ENCODE results near the gene CDH2.
A peak's percentile ranks its signal among the peaks of the same experiment; 100 is the strongest.

CDH2 gene

GRCh38 chr18:28079883-28080282 lies 97.0 kb downstream of the CDH2 start:
- no peak for DNase-seq

- DNase-seq, result no peak
These were observed 98.1 kb downstream of the CDH2 start for GRCh38 chr18:28078849-28079248.

GRCh38 chr18:28078298-28078697 lies 98.6 kb downstream of the CDH2 start:
- DNase-seq, result no peak

GRCh38 chr18:28075501-28075900 lies 101.4 kb downstream of the CDH2 start:
- no peak for DNase-seq

- DNase-seq, result no peak
These were observed 102.9 kb downstream of the CDH2 start for GRCh38 chr18:28074076-28074475.

GRCh38 chr18:28073658-28074057 lies 103.3 kb downstream of the CDH2 start:
- DNase-seq, result no peak

GRCh38 chr18:28071199-28071598 lies 105.7 kb downstream of the CDH2 start:
- no peak for DNase-seq

- no peak for DNase-seq
These were observed 108.7 kb downstream of the CDH2 start for GRCh38 chr18:28068207-28068606.

GRCh38 chr18:28067346-28067745 lies 109.6 kb downstream of the CDH2 start:
- no peak for DNase-seq

- DNase-seq, result no peak
These were observed 111.1 kb downstream of the CDH2 start for GRCh38 chr18:28065793-28066186.

GRCh38 chr18:28065031-28065792 lies 111.7 kb downstream of the CDH2 start:
- no peak for DNase-seq

- DNase-seq, result no peak
These were observed 113.0 kb downstream of the CDH2 start for GRCh38 chr18:28063926-28064325.

- DNase-seq, result no peak
These were observed 113.6 kb downstream of the CDH2 start for GRCh38 chr18:28063271-28063761.

- DNase-seq, result no peak
These were observed 114.5 kb downstream of the CDH2 start for GRCh38 chr18:28062443-28062842.

- DNase-seq, result no peak
These were observed 117.1 kb downstream of the CDH2 start for GRCh38 chr18:28059861-28060260.

GRCh38 chr18:28050545-28050944 lies 126.4 kb downstream of the CDH2 start:
- peak; percentile 61 to 83 for DNase-seq

GRCh38 chr18:28048612-28049011 lies 128.3 kb downstream of the CDH2 start:
- no peak for DNase-seq

GRCh38 chr18:28045880-28046279 lies 131.1 kb downstream of the CDH2 start:
- no peak for DNase-seq

GRCh38 chr18:28045176-28045810 lies 131.6 kb downstream of the CDH2 start:
- DNase-seq, result peak in 1 of 2 experiments; percentile 27

GRCh38 chr18:28044036-28044435 lies 132.9 kb downstream of the CDH2 start:
- no peak for DNase-seq

- no peak for DNase-seq
These were observed 133.3 kb downstream of the CDH2 start for GRCh38 chr18:28043631-28044030.

- DNase-seq, result peak; percentile 27 to 67
These were observed 135.6 kb downstream of the CDH2 start for GRCh38 chr18:28041366-28041765.

GRCh38 chr18:28040716-28041115 lies 136.2 kb downstream of the CDH2 start:
- no peak for DNase-seq

GRCh38 chr18:28040211-28040610 lies 136.7 kb downstream of the CDH2 start:
- no peak for DNase-seq
